RWPE1 (cell line): Measurements from ENCODE around the gene PPP2R2D.

Source experiments
- CTCF ChIA-PET: fragments of 350-600 bp; sonication (Branson Sonifier 250); formaldehyde crosslinking; extraction: SDS; loops from one replicate; lab custom pipeline; 2021; lab: Yijun Ruan, JAX
- POLR2A ChIA-PET: fragments of 400-600 bp; formaldehyde crosslinking; extraction: SDS; loops from one replicate; lab custom pipeline; 2020; ENCODE audit warnings: antibody characterized with exemption; ENCODE audit not compliant: low non-redundant PET; lab: Yijun Ruan, JAX
- DNase-seq: peaks from one replicate; pipeline ENCODE4 v3.0.0; 2012; ENCODE audit warnings: low spot score
- H3K27ac ChIP-seq: fragments of 450-650 bp; 2 replicates; pipeline ENCODE4 v1.5.1; 2017
- TF ChIP-seq, protein P1 (sequence below): fragments of 450-650 bp; conservative IDR thresholded peaks from 2 replicates; pipeline ENCODE4 v1.5.1; 2017; ENCODE audit warnings: low read depth, mild to moderate bottlenecking

Gene PPP2R2D

DNA sequence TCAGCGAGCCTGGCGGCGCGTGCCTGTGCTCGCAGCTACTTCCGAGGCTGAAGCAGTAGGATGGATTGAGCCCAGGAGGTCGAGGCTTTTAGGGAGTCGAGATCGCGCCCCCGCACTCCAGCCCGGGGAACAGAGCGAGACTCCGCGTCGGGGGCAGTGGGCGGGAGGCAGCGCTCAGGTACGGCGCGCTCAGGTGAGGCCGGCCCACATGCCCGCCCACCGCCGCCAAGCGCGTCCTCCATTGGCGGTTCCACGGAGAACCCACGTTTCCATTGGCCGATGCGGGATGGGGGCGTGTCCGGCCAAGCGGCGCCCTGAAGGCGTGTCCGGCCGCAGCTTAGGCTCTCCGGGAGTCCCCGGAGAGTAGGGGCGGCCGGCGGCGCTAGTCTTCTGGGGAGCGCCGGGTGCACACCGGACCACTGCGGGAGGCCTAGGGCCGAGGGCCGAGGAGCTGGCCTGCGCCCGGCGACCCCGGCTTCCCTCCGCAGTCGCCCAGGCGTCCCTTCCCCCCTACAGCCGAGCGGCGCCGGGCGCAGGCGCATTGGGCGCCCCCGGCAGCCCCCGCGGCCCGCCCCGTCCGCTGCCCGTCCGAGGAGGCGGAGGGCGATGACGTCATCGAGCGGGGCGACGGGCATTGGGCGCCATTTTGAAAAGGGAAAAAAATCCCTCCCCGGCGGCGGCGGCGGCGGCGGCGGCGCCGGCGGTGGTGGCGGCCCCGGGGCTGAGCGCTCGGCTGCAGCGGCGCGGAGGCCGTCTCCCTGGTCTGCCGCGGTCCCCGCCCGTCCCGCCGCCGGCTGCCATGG, at the start of gene PPP2R2D:
TSS of gene PPP2R2D (plus strand) at position 659 of the 803 bp plus-strand sequence. CDS start at position 800, 141 bp downstream.
- TF ChIP-seq, protein P1, sequence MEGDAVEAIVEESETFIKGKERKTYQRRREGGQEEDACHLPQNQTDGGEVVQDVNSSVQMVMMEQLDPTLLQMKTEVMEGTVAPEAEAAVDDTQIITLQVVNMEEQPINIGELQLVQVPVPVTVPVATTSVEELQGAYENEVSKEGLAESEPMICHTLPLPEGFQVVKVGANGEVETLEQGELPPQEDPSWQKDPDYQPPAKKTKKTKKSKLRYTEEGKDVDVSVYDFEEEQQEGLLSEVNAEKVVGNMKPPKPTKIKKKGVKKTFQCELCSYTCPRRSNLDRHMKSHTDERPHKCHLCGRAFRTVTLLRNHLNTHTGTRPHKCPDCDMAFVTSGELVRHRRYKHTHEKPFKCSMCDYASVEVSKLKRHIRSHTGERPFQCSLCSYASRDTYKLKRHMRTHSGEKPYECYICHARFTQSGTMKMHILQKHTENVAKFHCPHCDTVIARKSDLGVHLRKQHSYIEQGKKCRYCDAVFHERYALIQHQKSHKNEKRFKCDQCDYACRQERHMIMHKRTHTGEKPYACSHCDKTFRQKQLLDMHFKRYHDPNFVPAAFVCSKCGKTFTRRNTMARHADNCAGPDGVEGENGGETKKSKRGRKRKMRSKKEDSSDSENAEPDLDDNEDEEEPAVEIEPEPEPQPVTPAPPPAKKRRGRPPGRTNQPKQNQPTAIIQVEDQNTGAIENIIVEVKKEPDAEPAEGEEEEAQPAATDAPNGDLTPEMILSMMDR: no peak
- H3K27ac ChIP-seq: peak within 1 kb of the TSS; percentile 85
- ChIA-PET CTCF (interaction anchor here (1.1 to 1.6 kb wide), 2 partner anchors 15 to 242 kb away, joined by 3 to 6 read pairs; no protein-coding TSS in a partner anchor), POLR2A (interaction anchor here (0.7 to 1.8 kb wide), 3 partner anchors 15 to 46 kb away, joined by 3 to 5 read pairs (median 3); no protein-coding TSS in a partner anchor)
- peak; percentile 97 for DNase-seq

DNA sequence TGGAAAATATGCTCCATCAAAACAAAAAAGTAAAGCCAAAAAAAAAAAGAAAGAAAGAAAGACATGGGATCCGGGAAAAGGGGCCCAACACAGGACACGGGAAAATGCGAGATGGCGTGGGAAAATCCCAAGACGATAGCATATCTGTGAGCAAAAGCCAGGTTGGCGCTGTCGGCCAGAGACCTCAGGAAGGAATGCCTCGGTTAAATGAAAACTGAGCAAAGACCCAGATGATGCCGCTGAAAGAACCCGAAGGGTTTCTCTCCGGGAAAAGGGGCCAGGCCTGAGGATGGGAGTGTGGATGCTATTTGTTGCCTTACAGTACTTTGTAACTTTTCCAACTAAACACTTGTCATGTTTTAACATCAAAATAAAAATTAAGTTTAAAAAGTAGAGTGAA, 49.5 kb upstream of the PPP2R2D start:
- no peak overlapping the region for H3K27ac ChIP-seq
- CTCF ChIA-PET: interaction anchor here (0.6 kb wide), 1 partner anchor 1597 kb away, joined by 4 read pairs; no protein-coding TSS in a partner anchor
- POLR2A ChIA-PET: interaction anchor here (0.7 kb wide), 1 partner anchor 34 kb away, joined by 4 read pairs; no protein-coding TSS in a partner anchor
- no peak for DNase-seq
- TF ChIP-seq, protein P1: no peak

GRCh38 chr10:131852176-131852822, 48.5 kb upstream of the PPP2R2D start:
- POLR2A ChIA-PET: no interaction called here
- no peak overlapping the region for H3K27ac ChIP-seq
- CTCF ChIA-PET: no interaction called here
- TF ChIP-seq, protein P1: no peak
- DNase-seq: no peak

DNA sequence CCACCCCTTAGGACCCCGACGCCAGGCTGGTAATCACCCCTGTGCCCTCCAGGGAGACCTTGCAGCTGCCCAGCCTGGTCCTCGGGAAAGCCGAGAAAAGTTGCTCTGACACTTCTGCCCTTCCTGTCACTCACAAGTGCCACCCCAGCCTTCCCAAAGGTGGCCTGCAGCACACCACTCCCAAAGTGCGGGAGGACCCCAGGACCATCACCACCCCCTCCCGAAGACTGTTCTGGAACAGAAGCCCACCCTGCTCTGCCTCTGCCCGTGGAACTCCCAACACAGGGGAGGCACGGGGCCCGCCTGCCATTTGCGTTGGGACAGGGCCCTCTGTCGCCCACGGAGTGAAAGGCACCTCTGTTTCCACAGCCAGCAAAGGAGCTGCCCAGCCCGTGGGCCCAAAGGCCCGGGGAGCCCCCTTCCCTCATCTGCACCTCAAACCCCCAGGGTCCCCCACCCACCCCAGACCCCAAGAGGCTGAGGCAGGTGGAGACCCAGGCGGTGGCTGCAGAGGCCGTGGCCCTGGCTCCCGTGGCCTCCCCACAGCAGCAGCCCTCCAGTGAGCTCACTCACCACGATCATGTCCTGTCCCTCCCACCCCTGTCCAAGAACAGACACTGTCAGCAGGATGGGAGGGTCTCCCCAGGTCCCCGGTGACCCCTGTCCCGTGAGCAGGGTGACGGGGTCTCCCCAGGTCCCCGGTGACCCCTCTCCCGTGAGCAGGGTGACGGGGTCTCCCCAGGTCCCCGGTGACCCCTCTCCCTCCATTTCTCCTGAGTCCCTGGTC, 47.8 kb upstream of the PPP2R2D start:
- H3K27ac ChIP-seq: no peak overlapping the region
- no peak for DNase-seq
- TF ChIP-seq, protein P1: no peak
- POLR2A ChIA-PET: no interaction called here
- CTCF ChIA-PET: interaction anchor here (0.7 kb wide), 1 partner anchor 1430 kb away, joined by 4 read pairs; no protein-coding TSS in a partner anchor

GRCh38 chr10:131853610-131853964, 47.2 kb upstream of the PPP2R2D start:
- CTCF ChIA-PET: interaction anchor here (0.5 to 0.7 kb wide), 2 partner anchors 21 to 1430 kb away, joined by 3 to 4 read pairs; no protein-coding TSS in a partner anchor
- H3K27ac ChIP-seq: no peak overlapping the region
- POLR2A ChIA-PET: no interaction called here
- TF ChIP-seq, protein P1: no peak
- DNase-seq: no peak
